PC-9 (cell line): ENCODE measurements around the gene MRPS18B.

Experiments used
- CTCF ChIP-seq: fragments of 200-600 bp; sonication (generic); conservative IDR thresholded peaks from 2 replicates; pipeline ENCODE4 v1.6.1; 2017; ENCODE audit warnings: mixed run types, antibody characterized with exemption, mild to moderate bottlenecking, moderate library complexity
- EZH2 ChIP-seq: fragments of 200-600 bp; sonication (generic); IDR thresholded peaks from 2 replicates; pipeline ENCODE4 v1.8.0; 2017; ENCODE audit warnings: antibody characterized with exemption, low read depth

DNA sequence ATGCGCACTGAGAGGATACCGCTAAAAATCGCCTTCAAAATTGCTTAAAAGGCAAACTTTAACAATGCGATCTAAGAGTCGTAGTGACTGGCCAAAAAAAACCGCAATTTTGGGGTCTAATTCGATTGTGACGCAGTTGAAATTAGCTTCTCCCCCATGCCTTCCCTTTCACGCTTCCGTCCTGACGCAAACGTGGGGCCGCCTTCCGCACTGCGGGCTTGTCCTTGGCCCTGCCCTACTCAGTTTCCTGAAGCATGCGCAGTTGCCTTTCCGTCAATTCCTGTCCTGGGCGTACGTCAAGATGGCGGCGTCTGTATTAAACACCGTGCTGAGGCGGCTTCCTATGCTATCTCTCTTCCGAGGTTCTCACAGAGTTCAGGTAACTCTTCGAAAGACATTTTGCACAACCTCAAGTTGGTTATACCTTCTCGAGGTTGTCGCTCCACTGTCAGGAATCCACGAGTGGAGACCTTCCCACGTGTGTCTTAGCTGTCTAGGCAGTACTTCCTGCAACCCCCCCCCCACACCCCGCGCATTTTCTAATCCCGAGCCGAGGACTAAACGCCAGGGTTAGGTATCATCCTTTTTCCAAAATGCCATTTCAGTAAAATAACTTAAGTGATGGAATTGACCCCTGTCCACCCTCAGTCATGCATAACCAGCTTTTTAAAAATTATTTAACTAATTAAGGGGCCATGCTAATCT lies at the start of gene MRPS18B:
- TF ChIP-seq CTCF (no peak), EZH2 (no peak)
